Astrocyte (in vitro differentiated cells and primary cell): ENCODE measurements around the gene ST3GAL4. TPM values are rescaled to one million over a fixed set of nuclear protein-coding genes. Genes with fewer than 3 reads are reported as not detected.

ENCODE experiments used
- DNase-seq: peaks from one replicate; pipeline ENCODE4 v3.0.0-alpha.2; 2010; ENCODE audit warnings: low read depth
- FAIRE-seq: peaks from 2 replicates; lab custom pipeline; 2011; peaks lifted over from hg19 to GRCh38; lab: Jason Lieb, UNC
- H2AFZ ChIP-seq: 2 replicates; pipeline ENCODE4 v1.6.0; 2012; ENCODE audit warnings: low read depth, low read length, inconsistent platforms
- H3K27ac ChIP-seq: 2 replicates; pipeline ENCODE4 v1.5.1; 2011; ENCODE audit warnings: low read depth, low read length, inconsistent platforms
- H3K27me3 ChIP-seq: 2 replicates; pipeline ENCODE4 v1.6.0; 2011; ENCODE audit warnings: low read length, inconsistent platforms; ENCODE audit not compliant: insufficient read depth
- H3K36me3 ChIP-seq: 2 replicates; pipeline ENCODE4 v1.5.1; 2011; ENCODE audit warnings: low read length, inconsistent platforms; ENCODE audit not compliant: insufficient read depth
- H3K4me1 ChIP-seq: 2 replicates; pipeline ENCODE4 v1.5.1; 2011; ENCODE audit warnings: low read length, inconsistent platforms; ENCODE audit not compliant: insufficient read depth
- H3K4me2 ChIP-seq: 2 replicates; pipeline ENCODE4 v1.6.0; 2012; ENCODE audit warnings: low read length, inconsistent platforms
- H3K4me3 ChIP-seq: 2 replicates; pipeline ENCODE4 v1.5.1; 2011; ENCODE audit warnings: low read depth, mild to moderate bottlenecking, low read length, inconsistent platforms; ENCODE audit not compliant: insufficient read depth
- H3K79me2 ChIP-seq: 2 replicates; pipeline ENCODE4 v1.6.0; 2012; ENCODE audit warnings: mild to moderate bottlenecking, low read length, inconsistent platforms; ENCODE audit not compliant: insufficient read depth
- H3K9ac ChIP-seq: 2 replicates; pipeline ENCODE4 v1.6.0; 2012; ENCODE audit warnings: mild to moderate bottlenecking, low read length, inconsistent platforms
- H3K9me3 ChIP-seq: 2 replicates; pipeline ENCODE4 v1.5.1; 2012; ENCODE audit warnings: low read depth, mild to moderate bottlenecking, low read length, inconsistent platforms; ENCODE audit not compliant: insufficient read depth
- H4K20me1 ChIP-seq: 2 replicates; pipeline ENCODE4 v1.6.0; 2012; ENCODE audit warnings: low read length, inconsistent platforms; ENCODE audit not compliant: insufficient read depth
- H3K27ac Mint-ChIP-seq: one replicate; pipeline ENCODE4 v1.8.0; 2021; ENCODE audit warnings: mild to moderate bottlenecking, mixed read lengths; ENCODE audit not compliant: unreplicated experiment
- H3K27me3 Mint-ChIP-seq: one replicate; pipeline ENCODE4 v1.8.0; 2021; ENCODE audit warnings: low read depth, mixed read lengths; ENCODE audit not compliant: unreplicated experiment
- H3K36me3 Mint-ChIP-seq: one replicate; pipeline ENCODE4 v1.8.0; 2021; ENCODE audit warnings: low read depth, mixed read lengths; ENCODE audit not compliant: unreplicated experiment
- H3K4me1 Mint-ChIP-seq: one replicate; pipeline ENCODE4 v1.8.0; 2021; ENCODE audit warnings: low read depth, mixed read lengths; ENCODE audit not compliant: unreplicated experiment
- H3K4me3 Mint-ChIP-seq: one replicate; pipeline ENCODE4 v1.8.0; 2021; ENCODE audit warnings: mild to moderate bottlenecking, moderate library complexity, mixed read lengths; ENCODE audit not compliant: unreplicated experiment
- H3K9me3 Mint-ChIP-seq: one replicate; pipeline ENCODE4 v1.8.0; 2021; ENCODE audit warnings: mild to moderate bottlenecking, mixed read lengths; ENCODE audit not compliant: unreplicated experiment
- CTCF ChIP-seq: IDR thresholded peaks from 2 replicates; pipeline ENCODE4 v1.5.1; 2011; ENCODE audit warnings: low read depth, mild to moderate bottlenecking, inconsistent platforms, low read length, moderate library complexity; ENCODE audit not compliant: insufficient read depth
- EZH2 ChIP-seq: IDR thresholded peaks from 2 replicates; pipeline ENCODE4 v1.6.1; 2012; ENCODE audit warnings: mild to moderate bottlenecking, low read length, inconsistent platforms; ENCODE audit not compliant: insufficient read depth
- total RNA-seq: library from RNA; stranded (reverse); gene quantifications from 2 replicates; pipeline ENCODE4 v1.2.1, GENCODE V29; 2021

The ST3GAL4 gene
- total RNA-seq, 1 donor from 2014 or later, result 12.2 TPM

GRCh38 chr11:126390272-126390867 is 34.9 kb downstream of the ST3GAL4 start:
- peaks cover 50% of the 10 kb centered on the region for H4K20me1 ChIP-seq
- no peak overlapping the region for H3K4me3 ChIP-seq
- H3K9ac ChIP-seq, result no peak overlapping the region
- peaks cover 3% of the 10 kb centered on the region for H3K4me1 ChIP-seq
- no peak overlapping the region for H2AFZ ChIP-seq
- DNase-seq (no peak), FAIRE-seq (no peak)
- H3K4me1 Mint-ChIP-seq, result no peaks in the 10 kb centered on the region
- no peaks in the 10 kb centered on the region for H3K9me3 ChIP-seq
- peaks cover 2% of the 10 kb centered on the region for H3K36me3 Mint-ChIP-seq
- no peaks in the 10 kb centered on the region for H3K27me3 Mint-ChIP-seq
- peaks cover 2% of the 10 kb centered on the region for H3K79me2 ChIP-seq
- TF ChIP-seq EZH2 (no peak), CTCF (no peak)
- H3K36me3 ChIP-seq, result no peaks in the 10 kb centered on the region
- no peaks in the 10 kb centered on the region for H3K27me3 ChIP-seq
- H3K4me2 ChIP-seq, result no peak overlapping the region
- H3K4me3 Mint-ChIP-seq, result no peak overlapping the region
- no peak overlapping the region for H3K27ac ChIP-seq
- H3K9me3 Mint-ChIP-seq, result no peaks in the 10 kb centered on the region
- H3K27ac Mint-ChIP-seq, result no peak overlapping the region

GRCh38 chr11:126391286-126391954 is 35.9 kb downstream of the ST3GAL4 start:
- Mint-ChIP-seq H3K36me3 (peaks cover 5% of the 10 kb centered on the region), H3K4me3 (no peak overlapping the region), H3K27ac (no peak overlapping the region), H3K27me3 (no peaks in the 10 kb centered on the region), H3K4me1 (no peaks in the 10 kb centered on the region), H3K9me3 (no peaks in the 10 kb centered on the region)
- Histone ChIP-seq H3K4me3 (no peak overlapping the region), H2AFZ (no peak overlapping the region), H3K9me3 (no peaks in the 10 kb centered on the region), H3K9ac (no peak overlapping the region), H3K79me2 (peaks cover 2% of the 10 kb centered on the region), H3K27me3 (no peaks in the 10 kb centered on the region), H3K36me3 (no peaks in the 10 kb centered on the region), H4K20me1 (peaks cover 45% of the 10 kb centered on the region), H3K4me1 (peaks cover 3% of the 10 kb centered on the region), H3K4me2 (no peak overlapping the region), H3K27ac (no peak overlapping the region)
- no peak for FAIRE-seq
- no peak for TF ChIP-seq CTCF
- no peak for TF ChIP-seq EZH2
- DNase-seq, result no peak
